Measurements from ENCODE around the gene IPMK.

- no peak for TF ChIP-seq EP300 (IDR thresholded peaks at IDR 0.05)
- TF ChIP-seq, protein P1, sequence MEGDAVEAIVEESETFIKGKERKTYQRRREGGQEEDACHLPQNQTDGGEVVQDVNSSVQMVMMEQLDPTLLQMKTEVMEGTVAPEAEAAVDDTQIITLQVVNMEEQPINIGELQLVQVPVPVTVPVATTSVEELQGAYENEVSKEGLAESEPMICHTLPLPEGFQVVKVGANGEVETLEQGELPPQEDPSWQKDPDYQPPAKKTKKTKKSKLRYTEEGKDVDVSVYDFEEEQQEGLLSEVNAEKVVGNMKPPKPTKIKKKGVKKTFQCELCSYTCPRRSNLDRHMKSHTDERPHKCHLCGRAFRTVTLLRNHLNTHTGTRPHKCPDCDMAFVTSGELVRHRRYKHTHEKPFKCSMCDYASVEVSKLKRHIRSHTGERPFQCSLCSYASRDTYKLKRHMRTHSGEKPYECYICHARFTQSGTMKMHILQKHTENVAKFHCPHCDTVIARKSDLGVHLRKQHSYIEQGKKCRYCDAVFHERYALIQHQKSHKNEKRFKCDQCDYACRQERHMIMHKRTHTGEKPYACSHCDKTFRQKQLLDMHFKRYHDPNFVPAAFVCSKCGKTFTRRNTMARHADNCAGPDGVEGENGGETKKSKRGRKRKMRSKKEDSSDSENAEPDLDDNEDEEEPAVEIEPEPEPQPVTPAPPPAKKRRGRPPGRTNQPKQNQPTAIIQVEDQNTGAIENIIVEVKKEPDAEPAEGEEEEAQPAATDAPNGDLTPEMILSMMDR (IDR thresholded peaks at IDR 0.05): no peak
These were observed 91.4 kb downstream of the IPMK start for GRCh38 chr10:58175990-58176900.

All from ovary (tissue), 3 donors.